PFSK-1 (cell line): ENCODE measurements around the gene CABYR.

Source experiments
- FOXP2 ChIP-seq: optimal IDR thresholded peaks from 2 replicates; pipeline ENCODE3; 2011; ENCODE audit warnings: borderline replicate concordance, control low read depth, inconsistent platforms; ENCODE audit not compliant: insufficient read depth; ENCODE audit errors: extremely low read length, extremely low read depth
- POLR2AphosphoS5 ChIP-seq: IDR thresholded peaks from 2 replicates; pipeline ENCODE4 v1.6.1; 2012; ENCODE audit warnings: low read depth, mild to moderate bottlenecking, control low read depth, low read length, moderate library complexity
- SIN3A ChIP-seq: IDR thresholded peaks from 2 replicates; pipeline ENCODE4 v1.6.1; 2012; ENCODE audit warnings: mild to moderate bottlenecking, low read length, moderate library complexity, borderline replicate concordance; ENCODE audit not compliant: insufficient read depth
- TAF1 ChIP-seq: IDR thresholded peaks from 2 replicates; pipeline ENCODE4 v1.6.1; 2012; ENCODE audit warnings: low read length, control low read depth, borderline replicate concordance; ENCODE audit not compliant: insufficient read depth
- TF ChIP-seq, protein P1 (sequence below), 2 experiments: IDR thresholded peaks; 2 replicates each; pipeline versions ENCODE4 v1.6.1 to v1.8.0; 2011 to 2012; ENCODE audit warnings: low read depth in 2 of 2, low read length in 2 of 2, control low read depth in 1 of 2, inconsistent platforms in 1 of 2, mild to moderate bottlenecking in 1 of 2, moderate library complexity in 1 of 2; ENCODE audit not compliant: insufficient read depth in 1 of 2

DNA sequence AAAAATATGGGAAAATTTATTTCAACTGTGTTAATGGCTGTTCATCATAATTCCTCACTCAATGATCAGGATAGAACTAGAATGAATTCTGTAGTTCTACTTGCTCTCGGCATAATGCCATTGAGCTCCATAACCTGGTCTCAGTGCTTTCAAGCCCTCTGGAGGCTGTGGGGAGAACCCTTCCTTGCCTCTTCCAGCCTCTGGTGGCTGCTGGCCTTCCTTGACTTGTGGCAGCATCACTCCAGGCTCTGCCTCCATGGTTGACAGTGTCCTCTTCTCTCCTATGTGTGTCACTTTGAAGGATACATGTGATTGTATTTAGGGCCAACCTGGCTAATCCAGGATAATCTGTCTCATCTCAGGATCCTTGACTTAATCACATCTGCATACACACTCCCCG lies 26.9 kb upstream of the CABYR start:
- TF ChIP-seq SIN3A (no peak), POLR2AphosphoS5 (no peak), TAF1 (no peak), FOXP2 (no peak)
- TF ChIP-seq, protein P1, sequence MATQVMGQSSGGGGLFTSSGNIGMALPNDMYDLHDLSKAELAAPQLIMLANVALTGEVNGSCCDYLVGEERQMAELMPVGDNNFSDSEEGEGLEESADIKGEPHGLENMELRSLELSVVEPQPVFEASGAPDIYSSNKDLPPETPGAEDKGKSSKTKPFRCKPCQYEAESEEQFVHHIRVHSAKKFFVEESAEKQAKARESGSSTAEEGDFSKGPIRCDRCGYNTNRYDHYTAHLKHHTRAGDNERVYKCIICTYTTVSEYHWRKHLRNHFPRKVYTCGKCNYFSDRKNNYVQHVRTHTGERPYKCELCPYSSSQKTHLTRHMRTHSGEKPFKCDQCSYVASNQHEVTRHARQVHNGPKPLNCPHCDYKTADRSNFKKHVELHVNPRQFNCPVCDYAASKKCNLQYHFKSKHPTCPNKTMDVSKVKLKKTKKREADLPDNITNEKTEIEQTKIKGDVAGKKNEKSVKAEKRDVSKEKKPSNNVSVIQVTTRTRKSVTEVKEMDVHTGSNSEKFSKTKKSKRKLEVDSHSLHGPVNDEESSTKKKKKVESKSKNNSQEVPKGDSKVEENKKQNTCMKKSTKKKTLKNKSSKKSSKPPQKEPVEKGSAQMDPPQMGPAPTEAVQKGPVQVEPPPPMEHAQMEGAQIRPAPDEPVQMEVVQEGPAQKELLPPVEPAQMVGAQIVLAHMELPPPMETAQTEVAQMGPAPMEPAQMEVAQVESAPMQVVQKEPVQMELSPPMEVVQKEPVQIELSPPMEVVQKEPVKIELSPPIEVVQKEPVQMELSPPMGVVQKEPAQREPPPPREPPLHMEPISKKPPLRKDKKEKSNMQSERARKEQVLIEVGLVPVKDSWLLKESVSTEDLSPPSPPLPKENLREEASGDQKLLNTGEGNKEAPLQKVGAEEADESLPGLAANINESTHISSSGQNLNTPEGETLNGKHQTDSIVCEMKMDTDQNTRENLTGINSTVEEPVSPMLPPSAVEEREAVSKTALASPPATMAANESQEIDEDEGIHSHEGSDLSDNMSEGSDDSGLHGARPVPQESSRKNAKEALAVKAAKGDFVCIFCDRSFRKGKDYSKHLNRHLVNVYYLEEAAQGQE (IDR thresholded peaks at IDR 0.05; ENCODE audit: insufficient read depth in 1 of 2, low read depth in 2 of 2, low read length in 2 of 2) = no peak
